T-cell (primary cell): ENCODE data around the gene TUSC2. TPM values are rescaled to one million over a fixed set of nuclear protein-coding genes. Genes with fewer than 3 reads are reported as not detected.

Experiments used
- ATAC-seq, 4 experiments: fragments of 200-7000 bp in 3 of 4; fragments of 150-1000 bp in 1 of 4; cut with Tn5 transposase; replicated peaks in 1 of 4; 1 replicate in 3 of 4; 2 replicates in 1 of 4; pipeline ENCODE4 v1.10.0; 2021; ENCODE audit warnings: moderate library complexity in 3 of 4, mild to moderate bottlenecking in 2 of 4, moderate number of reproducible peaks in 1 of 4
- CTCF ChIA-PET, 2 donors: fragments of 300-600 bp; sonication (Branson Sonifier 250); formaldehyde crosslinking; loops; one replicate each; lab custom pipeline; 2022; ENCODE audit warnings: antibody characterized with exemption in 2 of 2; lab: Charles Lee
- POLR2A ChIA-PET, 2 donors: fragments of 300-600 bp; sonication (Branson Sonifier 250); formaldehyde crosslinking; loops; one replicate each; lab custom pipeline; 2022; ENCODE audit warnings: antibody characterized with exemption in 2 of 2; lab: Charles Lee
- DNase-seq, 35 experiments: peaks; one replicate each; pipeline versions ENCODE4 v3.0.0 to v3.0.0-alpha.2; 2013 to 2023
- H3K27ac ChIP-seq: one replicate; pipeline ENCODE4 v1.5.1; 2013; ENCODE audit warnings: low read length
- H3K27me3 ChIP-seq, 2 experiments: replicated peaks in 1 of 2; 1 replicate in 1 of 2; 2 replicates in 1 of 2; pipeline versions ENCODE4 v1.6.1 to v1.7.0; 2013; ENCODE audit warnings: low read length in 1 of 2, mixed read lengths in 1 of 2; ENCODE audit not compliant: control insufficient read depth in 2 of 2, insufficient read depth in 2 of 2; ENCODE audit errors: extremely low read depth in 1 of 2
- H3K36me3 ChIP-seq, 2 donors: 1 replicate in 1 of 2; 2 replicates in 1 of 2; pipeline versions ENCODE4 v1.6.1 to v1.7.0; 2013; ENCODE audit warnings: low read length in 1 of 2; ENCODE audit not compliant: control insufficient read depth in 2 of 2, insufficient read depth in 1 of 2; ENCODE audit errors: extremely low read depth in 1 of 2
- H3K4me1 ChIP-seq, 2 experiments: 1 replicate in 1 of 2; 2 replicates in 1 of 2; pipeline versions ENCODE4 v1.6.1 to v1.7.0; 2013; ENCODE audit warnings: low read length in 2 of 2, mixed read lengths in 1 of 2; ENCODE audit not compliant: insufficient read depth in 2 of 2, control insufficient read depth in 1 of 2; ENCODE audit errors: extremely low read depth in 1 of 2
- H3K4me3 ChIP-seq, 2 donors: 1 replicate in 1 of 2; 2 replicates in 1 of 2; pipeline versions ENCODE4 v1.5.1 to v1.7.0; 2013; ENCODE audit warnings: mild to moderate bottlenecking in 2 of 2, low read length in 1 of 2, moderate library complexity in 1 of 2; ENCODE audit not compliant: control insufficient read depth in 1 of 2; ENCODE audit errors: extremely low read depth in 1 of 2
- H3K9me3 ChIP-seq: 2 replicates; pipeline ENCODE4 v1.7.0; 2013
- H3K27ac Mint-ChIP-seq, 2 donors: one replicate each; pipeline ENCODE4 v1.8.0; 2020 to 2021; ENCODE audit warnings: mild to moderate bottlenecking in 2 of 2, mixed read lengths in 2 of 2
- H3K27me3 Mint-ChIP-seq, 2 donors: one replicate each; pipeline ENCODE4 v1.8.0; 2021 to 2022; ENCODE audit warnings: mixed read lengths in 2 of 2
- H3K36me3 Mint-ChIP-seq: one replicate; pipeline ENCODE4 v1.8.0; 2021; ENCODE audit warnings: mixed read lengths
- H3K4me1 Mint-ChIP-seq, 3 donors: one replicate each; pipeline ENCODE4 v1.8.0; 2020 to 2022; ENCODE audit warnings: mixed read lengths in 3 of 3, mild to moderate bottlenecking in 1 of 3
- H3K4me3 Mint-ChIP-seq, 3 donors: one replicate each; pipeline ENCODE4 v1.8.0; 2020 to 2022; ENCODE audit warnings: mild to moderate bottlenecking in 3 of 3, mixed read lengths in 3 of 3, moderate library complexity in 3 of 3
- H3K9me3 Mint-ChIP-seq, 3 donors: one replicate each; pipeline ENCODE4 v1.8.0; 2020 to 2022; ENCODE audit warnings: mixed read lengths in 3 of 3
- WGBS: methylation state at CpG from one replicate; pipeline ENCODE4 v1.1.5; 2013; ENCODE audit warnings: missing lambda C conversion rate; ENCODE audit not compliant: insufficient coverage; 5-methylcytosine and 5-hydroxymethylcytosine counted together
- total RNA-seq, 35 experiments: library from RNA in 6 of 35; stranded (reverse) in 6 of 35; fragments of 120-200 nt in 1 of 35; gene quantifications; one replicate each; pipeline versions ENCODE4 v1.2.1 to v1.2.4 and lab custom pipeline; 2013 to 2026

TUSC2 gene
- total RNA-seq, 5 donors from 2014 or later (not counting 1 experiment from before 2014, with no cell fraction given) = 14.9 to 33.1 (median 26.8) TPM

DNA sequence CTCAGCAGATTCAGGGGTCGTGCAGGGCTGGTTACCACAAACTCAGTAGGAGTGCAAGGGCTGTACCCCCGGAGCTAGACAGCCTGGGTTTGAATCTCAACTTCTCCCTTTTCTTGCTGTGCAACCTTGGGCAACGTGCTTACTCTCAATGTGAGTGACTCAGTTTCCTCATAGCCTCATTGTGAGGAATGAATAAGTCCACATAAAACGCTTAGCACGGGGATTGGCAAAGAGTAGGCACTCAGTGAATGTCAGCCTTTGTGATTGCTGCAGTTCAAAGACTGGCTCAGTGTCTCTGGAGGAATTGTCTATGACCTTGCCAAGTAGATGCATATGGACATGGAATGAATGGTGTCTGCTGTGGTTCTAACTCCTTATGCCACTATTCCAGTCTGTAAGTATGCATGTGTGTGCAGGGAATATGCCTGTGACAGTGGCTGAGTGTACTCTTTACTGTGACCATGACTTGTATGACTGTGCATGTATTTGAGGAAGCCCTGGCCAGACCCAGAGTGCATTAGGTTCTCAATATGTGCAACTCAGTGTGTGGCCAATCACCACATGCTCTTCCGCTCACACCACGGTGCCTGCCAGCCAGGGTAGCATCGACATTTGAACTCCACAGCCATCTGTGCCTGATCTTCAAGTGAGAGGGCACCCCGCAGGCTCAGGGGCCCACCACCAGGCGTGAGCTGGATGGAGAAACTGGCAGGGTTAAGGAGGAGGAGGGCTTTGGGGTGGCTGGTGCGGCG, 27.9 kb downstream of the TUSC2 start:
- CTCF ChIA-PET = interaction anchor here in 1 of 2 donors (0.5 to 1.8 kb wide), 10 partner anchors 17 to 292 kb away, joined by 3 to 16 read pairs (median 7); partner anchors contain the start of genes CYB561D2, GNAI2 and NPRL2

DNA sequence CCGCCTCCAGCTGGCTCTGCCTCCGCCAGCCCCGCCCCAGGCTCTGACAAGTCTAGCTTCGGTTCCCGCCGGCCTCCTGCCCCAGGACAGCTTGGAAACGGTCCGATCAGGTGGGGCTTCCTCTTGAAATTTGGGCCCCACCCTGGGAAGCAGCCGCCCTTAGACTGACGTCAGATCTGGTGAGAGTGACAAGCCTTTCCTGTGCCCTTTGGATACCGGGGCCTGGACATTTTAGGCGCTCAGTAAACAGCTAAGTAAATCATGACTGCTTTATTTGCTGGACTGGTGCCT, 28.4 kb downstream of the TUSC2 start:
- Mint-ChIP-seq H3K27me3 (no peaks in the 10 kb centered on the region), H3K4me3 (peak overlapping the region; percentile 95 to 97 (median 96)), H3K4me1 (peaks cover 25 to 33% (median 33%) of the 10 kb centered on the region in 3 donors), H3K9me3 (no peaks in the 10 kb centered on the region), H3K27ac (peak overlapping the region; percentile 98 to 100), H3K36me3 (no peaks in the 10 kb centered on the region)
- ChIA-PET POLR2A (interaction anchor here in 1 of 2 donors (0.6 to 1.9 kb wide), 5 partner anchors 22 to 486 kb away, joined by 3 to 13 read pairs (median 4); partner anchors contain the start of genes GNAI2 and UBA7), CTCF (interaction anchor here in 1 of 2 donors (0.7 to 1.8 kb wide), 11 partner anchors 18 to 128 kb away, joined by 3 to 16 read pairs (median 7); partner anchors contain the start of genes CYB561D2, GNAI2 and NPRL2)
- Histone ChIP-seq H3K36me3 (peaks cover 4 to 5% of the 10 kb centered on the region in 2 donors), H3K4me1 (peaks cover 9 to 38% of the 10 kb centered on the region in 2 experiments), H3K4me3 (peak overlapping the region; percentile 74 to 92), H3K9me3 (no peaks in the 10 kb centered on the region), H3K27ac (peak overlapping the region; percentile 95), H3K27me3 (no peaks in the 10 kb centered on the region)
- ATAC-seq (no peak), DNase-seq (no peak)
- 2% methylated on average over 12 of the region's 12 CpGs for WGBS

More for the DNA sequence above, 27.9 kb downstream of the TUSC2 start:
- no peaks in the 10 kb centered on the region for H3K36me3 Mint-ChIP-seq
- no peaks in the 10 kb centered on the region for H3K27me3 Mint-ChIP-seq
- H3K9me3 Mint-ChIP-seq = no peaks in the 10 kb centered on the region
- 61% methylated on average over 7 of the region's 12 CpGs for WGBS
- no peaks in the 10 kb centered on the region for H3K9me3 ChIP-seq
- H3K36me3 ChIP-seq = peaks cover 4 to 5% of the 10 kb centered on the region in 2 donors
- H3K27ac ChIP-seq = peak overlapping the region; percentile 95
- no peak for ATAC-seq
- no peaks in the 10 kb centered on the region for H3K27me3 ChIP-seq
- peak overlapping the region; percentile 95 to 97 (median 96) for H3K4me3 Mint-ChIP-seq
- H3K27ac Mint-ChIP-seq = peak overlapping the region; percentile 98 to 100
- peaks cover 9 to 38% of the 10 kb centered on the region in 2 experiments for H3K4me1 ChIP-seq
- peaks cover 25 to 33% (median 33%) of the 10 kb centered on the region in 3 donors for H3K4me1 Mint-ChIP-seq
- POLR2A ChIA-PET = interaction anchor here in 1 of 2 donors (0.6 to 1.9 kb wide), 4 partner anchors 21 to 486 kb away, joined by 3 to 13 read pairs (median 6); partner anchors contain the start of gene UBA7
- H3K4me3 ChIP-seq = peak overlapping the region; percentile 74 to 92
- no peak for DNase-seq

DNA sequence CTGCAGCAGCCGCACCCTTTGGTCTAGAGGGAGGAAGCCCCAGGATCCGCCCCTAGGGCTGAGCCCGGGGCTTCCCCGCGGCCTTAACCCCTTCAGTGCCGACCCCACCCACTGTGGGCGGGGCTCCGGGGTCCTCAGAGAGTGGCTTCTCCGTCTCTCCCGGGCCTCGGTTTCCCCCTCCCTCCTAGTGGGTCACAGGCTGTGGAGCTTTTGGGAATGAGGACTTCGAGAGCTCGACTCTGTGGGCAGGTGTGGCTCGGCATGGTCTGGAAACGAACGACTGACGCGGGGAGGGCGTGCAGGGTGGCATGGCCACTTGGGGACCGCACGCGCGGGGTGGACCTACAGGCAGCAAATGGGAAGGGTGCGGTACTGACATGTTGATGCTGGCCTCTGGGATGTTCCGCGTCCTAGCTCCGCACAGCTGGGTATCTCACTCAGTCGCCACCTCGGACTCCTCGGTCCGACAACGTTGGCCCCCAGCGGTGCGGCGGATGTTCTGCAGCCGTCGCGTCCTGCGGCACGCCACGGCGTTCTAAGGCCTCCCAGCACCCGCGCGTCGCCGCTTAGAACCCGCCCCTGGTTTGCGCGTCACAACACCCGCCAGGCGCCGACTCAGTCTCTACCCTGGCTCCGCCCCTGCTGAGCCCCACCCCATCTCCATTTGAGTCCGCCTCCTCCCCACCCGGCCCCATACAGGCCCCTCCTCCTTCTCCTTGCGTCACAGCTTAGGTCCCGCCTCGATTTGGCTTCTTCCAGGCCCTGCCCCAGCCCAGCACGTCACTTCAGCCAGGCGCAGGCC, 29.0 kb downstream of the TUSC2 start, which contains the start of the genes HYAL3 and NAA80:
Gene HYAL3, minus strand, starts transcription at position 570 of the 802 bp plus-strand sequence. CDS start 3,803 bp downstream, outside the sequence.
Gene NAA80, minus strand, starts transcription at position 570 of the 802 bp plus-strand sequence. CDS start 1,942 bp downstream, outside the sequence.
- peaks cover 25 to 33% (median 33%) of the 10 kb centered on the region in 3 donors for H3K4me1 Mint-ChIP-seq
- Histone ChIP-seq H3K9me3 (no peaks in the 10 kb centered on the region), H3K36me3 (peaks cover 4 to 5% of the 10 kb centered on the region in 2 donors), H3K4me1 (peaks cover 9 to 38% of the 10 kb centered on the region in 2 experiments), H3K4me3 (peak within 1 kb of the TSS; percentile 75 to 92), H3K27me3 (no peaks in the 10 kb centered on the region), H3K27ac (peak within 1 kb of the TSS; percentile 95)
- peak within 1 kb of the TSS; percentile 98 to 100 for H3K27ac Mint-ChIP-seq
- H3K9me3 Mint-ChIP-seq = no peaks in the 10 kb centered on the region
- ChIA-PET CTCF (interaction anchor here (0.5 to 1.8 kb wide), 14 partner anchors 18 to 1201 kb away, joined by 3 to 16 read pairs (median 6); partner anchors contain the start of genes CYB561D2 (in 1 of the 2), DCAF1 (in 1 of the 2), GNAI2 (in 1 of the 2) and NPRL2 (in 1 of the 2)), POLR2A (interaction anchor here in 1 of 2 donors (0.6 to 1.9 kb wide), 6 partner anchors 22 to 485 kb away, joined by 3 to 13 read pairs (median 4); partner anchors contain the start of genes GNAI2, RASSF1 and UBA7)
- 0% methylated on average over 44 of the region's 61 CpGs for WGBS
- peak within 1 kb of the TSS; percentile 95 to 97 (median 96) for H3K4me3 Mint-ChIP-seq
- ATAC-seq (peak; percentile 84 to 91 (median 90)), DNase-seq (peak; percentile 97 to 100 (median 99))
- H3K27me3 Mint-ChIP-seq = no peaks in the 10 kb centered on the region
- no peaks in the 10 kb centered on the region for H3K36me3 Mint-ChIP-seq

DNA sequence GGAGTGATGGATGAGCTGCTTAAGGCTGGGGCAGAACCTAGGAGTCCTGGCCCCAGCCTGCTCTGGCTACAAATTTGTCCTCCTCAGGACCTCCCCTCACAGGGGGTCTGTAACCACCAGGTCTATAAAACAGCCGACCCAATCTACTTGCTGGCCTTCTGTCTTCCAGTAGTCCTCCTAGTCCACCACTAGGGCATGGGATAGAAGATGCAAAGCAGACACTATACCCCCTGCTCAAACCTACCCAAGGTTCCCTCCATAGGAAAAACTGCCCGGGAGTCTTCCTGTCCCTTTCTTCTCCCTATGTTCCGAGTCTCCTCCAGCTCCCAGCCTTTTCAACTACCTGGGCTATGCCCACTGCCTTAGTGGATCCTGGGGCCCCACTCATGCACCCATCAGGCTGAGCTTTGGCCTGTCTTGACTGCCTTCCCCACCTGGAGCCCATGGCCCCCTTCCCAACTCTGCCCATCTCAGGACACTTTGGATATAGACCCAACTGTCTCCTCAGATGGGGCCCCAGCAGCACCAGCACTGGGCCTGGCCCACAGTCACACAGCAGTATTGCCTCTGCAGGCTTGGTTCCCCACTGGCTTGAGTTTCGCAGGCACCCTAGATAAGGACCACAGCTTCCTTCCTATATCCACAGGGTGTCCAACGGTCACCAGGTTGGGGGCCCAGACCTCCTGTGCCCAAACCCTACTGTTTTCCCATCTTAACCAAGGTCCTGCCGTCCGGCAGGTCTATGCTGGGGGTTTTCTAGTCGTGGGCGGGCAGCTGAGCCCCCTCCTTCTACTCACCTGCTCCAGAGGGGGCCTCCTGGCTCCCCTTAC, 29.9 kb downstream of the TUSC2 start:
- Mint-ChIP-seq H3K27me3 (no peaks in the 10 kb centered on the region), H3K36me3 (no peaks in the 10 kb centered on the region), H3K9me3 (no peaks in the 10 kb centered on the region), H3K4me1 (peaks cover 25 to 34% (median 33%) of the 10 kb centered on the region in 3 donors), H3K27ac (peak overlapping the region; percentile 98 to 100), H3K4me3 (peak overlapping the region; percentile 95 to 97 (median 96))
- DNase-seq (no peak), ATAC-seq (no peak)
- WGBS = 52% methylated on average over 4 of the region's 9 CpGs
- H3K4me1 ChIP-seq = peaks cover 9 to 40% of the 10 kb centered on the region in 2 experiments
- CTCF ChIA-PET = interaction anchor here (0.6 to 1.8 kb wide), 4 partner anchors 23 to 626 kb away, joined by 3 to 16 read pairs (median 4); no protein-coding TSS in a partner anchor
- H3K27me3 ChIP-seq = no peaks in the 10 kb centered on the region
- H3K9me3 ChIP-seq = no peaks in the 10 kb centered on the region
- H3K27ac ChIP-seq = peak overlapping the region; percentile 95
- POLR2A ChIA-PET = interaction anchor here in 1 of 2 donors (0.5 to 0.6 kb wide), 2 partner anchors 12 to 43 kb away, joined by 3 to 5 read pairs; partner anchors contain the start of gene RASSF1
- peaks cover 4 to 5% of the 10 kb centered on the region in 2 donors for H3K36me3 ChIP-seq
- peak overlapping the region; percentile 75 to 92 for H3K4me3 ChIP-seq

DNA sequence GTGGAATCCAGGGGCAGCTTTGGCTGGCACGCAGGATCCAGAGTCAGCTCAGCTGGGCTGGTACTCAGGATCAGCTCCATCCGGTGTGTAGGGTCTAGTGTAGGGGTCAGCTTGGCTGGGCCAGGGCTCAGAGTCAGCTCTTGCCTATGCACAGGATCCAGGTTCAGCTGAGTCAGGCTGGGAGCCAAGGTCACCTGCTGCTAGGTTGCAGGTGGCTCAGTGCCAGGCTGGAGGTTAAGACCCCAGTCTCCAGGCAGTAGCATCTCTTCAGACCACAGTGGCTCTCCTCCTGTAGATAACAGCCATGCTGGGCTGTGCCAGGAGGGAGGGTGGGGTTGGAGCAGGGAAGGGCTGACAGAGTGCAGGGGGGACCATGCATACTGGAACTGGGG, 30.6 kb downstream of the TUSC2 start:
- peak in 1 of 35 experiments; percentile 13 for DNase-seq
- H3K9me3 ChIP-seq = no peaks in the 10 kb centered on the region
- Mint-ChIP-seq H3K27me3 (no peaks in the 10 kb centered on the region), H3K9me3 (no peaks in the 10 kb centered on the region), H3K4me3 (peak overlapping the region; percentile 95 to 97 (median 96)), H3K4me1 (peaks cover 31 to 41% (median 40%) of the 10 kb centered on the region in 3 donors), H3K36me3 (no peaks in the 10 kb centered on the region), H3K27ac (peak overlapping the region in 1 of 2 donors; percentile 100)
- ATAC-seq = no peak
- H3K27me3 ChIP-seq = no peaks in the 10 kb centered on the region
- peaks cover 9 to 47% of the 10 kb centered on the region in 2 experiments for H3K4me1 ChIP-seq
- ChIA-PET CTCF (no interaction called here), POLR2A (no interaction called here)
- no peak overlapping the region for H3K27ac ChIP-seq
- WGBS = 100% methylated on average over 2 of the region's 2 CpGs
- H3K4me3 ChIP-seq = no peak overlapping the region
- peaks cover 3 to 5% of the 10 kb centered on the region in 2 donors for H3K36me3 ChIP-seq
